NCI-H526 (cell line): ENCODE data around the gene URM1.

Experiments
- DNase-seq, 2 experiments: peaks; one replicate each; lab custom pipeline; 2025; lab: John Stamatoyannopoulos, UW

Gene URM1

GRCh38 chr9:128429513-128430086 is 58.4 kb downstream of the URM1 start:
- DNase-seq = no peak

- no peak for DNase-seq
These were observed 60.0 kb downstream of the URM1 start for GRCh38 chr9:128431207-128431606.

DNA sequence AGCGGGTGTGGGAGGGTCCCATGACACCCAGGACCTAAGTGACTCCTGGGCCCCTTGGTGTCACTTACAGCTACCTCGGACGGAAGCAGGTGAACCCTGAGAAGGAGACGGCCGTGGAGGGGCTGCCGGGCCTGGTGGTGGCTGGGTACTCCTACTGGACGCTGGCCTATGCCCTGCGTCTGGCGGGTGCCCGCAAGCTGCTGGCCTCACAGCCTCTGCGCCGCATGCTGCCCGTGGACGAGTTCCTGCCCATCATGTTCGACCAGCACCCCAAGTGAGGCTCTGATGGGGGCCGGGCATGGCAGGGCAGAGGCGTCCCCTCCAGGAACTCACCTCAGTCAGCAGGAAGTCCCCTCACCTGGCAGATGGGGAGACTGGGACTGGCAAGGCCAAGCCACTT is 63.2 kb downstream of the URM1 start:
- DNase-seq = no peak

- no peak for DNase-seq
These were observed 64.4 kb downstream of the URM1 start for GRCh38 chr9:128435611-128436010.

- DNase-seq = peak; percentile 51 to 78
These were observed 67.4 kb downstream of the URM1 start for GRCh38 chr9:128438343-128439109.

DNA sequence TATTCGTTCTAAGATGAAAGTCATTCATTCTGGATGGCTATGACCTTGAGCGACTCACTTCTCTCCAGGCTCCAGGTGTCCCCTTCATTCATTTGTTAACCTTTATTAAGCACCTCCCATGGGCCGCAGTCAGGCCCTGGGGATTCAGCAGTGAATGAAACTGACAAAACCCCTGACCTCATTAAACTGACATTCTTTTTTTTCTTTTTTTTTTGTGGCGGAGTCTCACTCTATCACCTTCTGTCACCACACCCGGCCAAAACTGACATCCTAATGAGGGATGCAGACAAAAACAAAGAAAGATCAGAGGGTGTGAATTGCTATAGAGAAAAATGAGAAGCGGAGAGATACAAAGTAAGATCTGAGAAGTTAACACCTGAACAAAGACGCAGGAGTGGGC is 68.1 kb downstream of the URM1 start:
- no peak for DNase-seq
